ENCODE measurements around the gene LINC01488. TPM values are rescaled to one million over a fixed set of nuclear protein-coding genes. Genes with fewer than 3 reads are reported as not detected.

The LINC01488 gene
- polyA plus RNA-seq, 1 of the 3 experiments (the other 2 are of a cell fraction) = not detected

DNA sequence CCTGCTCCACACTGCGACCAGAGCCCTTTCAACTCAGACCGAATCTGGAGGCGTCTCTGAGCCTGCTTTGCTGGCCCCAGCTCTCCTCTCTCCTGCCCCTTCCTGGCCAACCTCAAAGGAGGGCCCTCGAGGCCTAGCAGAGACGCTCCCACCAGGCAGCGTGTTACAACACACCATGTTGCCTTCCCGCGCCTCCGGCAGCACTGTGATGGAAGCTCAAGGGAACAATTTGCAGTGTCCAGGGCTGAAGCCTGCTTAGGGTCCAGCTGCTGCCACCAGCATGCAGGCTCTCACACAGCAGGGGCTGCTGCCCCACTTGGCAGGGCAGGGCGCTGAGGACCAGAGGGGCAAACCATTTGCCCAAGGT, 18.4 kb downstream of the LINC01488 start (continued):
- TF ChIP-seq REST (IDR thresholded peaks at IDR 0.05; ENCODE audit: low read depth, low read length) = no peak

DNA sequence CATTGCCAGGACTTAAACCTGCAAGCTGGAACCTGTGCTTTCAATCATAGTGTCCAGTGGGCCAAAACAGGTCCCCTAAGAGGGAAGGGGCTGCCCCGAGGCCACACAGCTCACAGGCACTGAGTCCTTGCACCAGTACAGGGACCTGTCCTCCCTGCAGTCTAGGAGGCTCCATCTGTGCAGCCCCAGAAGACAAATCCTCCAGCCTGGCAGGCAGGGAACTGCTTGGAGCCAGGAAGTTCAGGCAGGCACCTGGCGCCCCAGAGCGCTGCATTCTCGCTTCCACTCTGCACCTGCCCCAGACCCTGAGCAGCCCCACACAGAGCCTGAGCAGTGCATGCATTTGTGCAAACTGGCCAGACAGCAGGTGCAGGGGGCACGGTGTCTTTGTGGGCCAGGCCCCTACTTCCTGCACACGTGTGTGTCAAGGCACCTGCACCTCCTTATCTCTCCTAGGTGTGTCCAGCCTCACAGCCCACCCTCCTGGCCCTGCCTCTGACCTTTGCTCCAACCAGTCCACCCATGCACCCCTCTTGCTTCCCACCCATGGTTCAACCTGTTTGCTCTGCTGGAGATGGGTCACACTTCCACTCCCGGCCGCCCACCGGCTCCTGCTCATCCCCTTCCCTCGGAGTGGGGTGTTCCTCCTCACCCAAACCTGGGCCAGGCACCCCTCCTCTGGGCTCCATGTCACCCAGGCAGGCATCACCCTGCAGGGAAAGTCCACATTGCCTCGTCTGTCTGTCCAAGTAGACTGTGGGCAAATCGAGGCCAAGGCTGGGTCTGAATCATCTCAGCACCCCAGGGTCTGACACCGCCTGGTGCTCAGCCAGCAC, 19.0 kb downstream of the LINC01488 start:
- TF ChIP-seq RFX5 (IDR thresholded peaks at IDR 0.05; ENCODE audit: low read length) (no peak), POLR2AphosphoS5 (IDR thresholded peaks at IDR 0.05; ENCODE audit: low read depth, low read length) (no peak), ELF1 (IDR thresholded peaks at IDR 0.05) (no peak), FOXJ3 (CRISPR knock-in tag; IDR thresholded peaks at IDR 0.05) (no peak), SIN3A (IDR thresholded peaks at IDR 0.05; ENCODE audit: borderline replicate concordance, low read depth, low read length) (no peak), CHD2 (IDR thresholded peaks at IDR 0.05; ENCODE audit: low read length, partially characterized antibody) (no peak), MXI1 (IDR thresholded peaks at IDR 0.05; ENCODE audit: low read depth, low read length) (no peak), RAD21 (IDR thresholded peaks at IDR 0.05; ENCODE audit: low read length) (no peak), TCF12 (IDR thresholded peaks at IDR 0.05) (no peak; the same call in 1 of the 2 replicates), NFIC (IDR thresholded peaks at IDR 0.05; ENCODE audit: borderline replicate concordance) (no peak), JUND (IDR thresholded peaks at IDR 0.05) (no peak)
- TF ChIP-seq, protein P1, sequence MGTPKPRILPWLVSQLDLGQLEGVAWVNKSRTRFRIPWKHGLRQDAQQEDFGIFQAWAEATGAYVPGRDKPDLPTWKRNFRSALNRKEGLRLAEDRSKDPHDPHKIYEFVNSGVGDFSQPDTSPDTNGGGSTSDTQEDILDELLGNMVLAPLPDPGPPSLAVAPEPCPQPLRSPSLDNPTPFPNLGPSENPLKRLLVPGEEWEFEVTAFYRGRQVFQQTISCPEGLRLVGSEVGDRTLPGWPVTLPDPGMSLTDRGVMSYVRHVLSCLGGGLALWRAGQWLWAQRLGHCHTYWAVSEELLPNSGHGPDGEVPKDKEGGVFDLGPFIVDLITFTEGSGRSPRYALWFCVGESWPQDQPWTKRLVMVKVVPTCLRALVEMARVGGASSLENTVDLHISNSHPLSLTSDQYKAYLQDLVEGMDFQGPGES (IDR thresholded peaks at IDR 0.05; ENCODE audit: low read depth, low read length) = no peak
- TF ChIP-seq, protein P2, sequence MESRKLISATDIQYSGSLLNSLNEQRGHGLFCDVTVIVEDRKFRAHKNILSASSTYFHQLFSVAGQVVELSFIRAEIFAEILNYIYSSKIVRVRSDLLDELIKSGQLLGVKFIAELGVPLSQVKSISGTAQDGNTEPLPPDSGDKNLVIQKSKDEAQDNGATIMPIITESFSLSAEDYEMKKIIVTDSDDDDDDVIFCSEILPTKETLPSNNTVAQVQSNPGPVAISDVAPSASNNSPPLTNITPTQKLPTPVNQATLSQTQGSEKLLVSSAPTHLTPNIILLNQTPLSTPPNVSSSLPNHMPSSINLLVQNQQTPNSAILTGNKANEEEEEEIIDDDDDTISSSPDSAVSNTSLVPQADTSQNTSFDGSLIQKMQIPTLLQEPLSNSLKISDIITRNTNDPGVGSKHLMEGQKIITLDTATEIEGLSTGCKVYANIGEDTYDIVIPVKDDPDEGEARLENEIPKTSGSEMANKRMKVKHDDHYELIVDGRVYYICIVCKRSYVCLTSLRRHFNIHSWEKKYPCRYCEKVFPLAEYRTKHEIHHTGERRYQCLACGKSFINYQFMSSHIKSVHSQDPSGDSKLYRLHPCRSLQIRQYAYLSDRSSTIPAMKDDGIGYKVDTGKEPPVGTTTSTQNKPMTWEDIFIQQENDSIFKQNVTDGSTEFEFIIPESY (IDR thresholded peaks at IDR 0.05; ENCODE audit: borderline replicate concordance, low read depth) = no peak
- ChIA-PET CTCF (interaction anchor here (1.1 kb wide), 1 partner anchor 17 kb away, joined by 3 read pairs; no protein-coding TSS in a partner anchor), POLR2A (no interaction called here)
- H3K9me3 ChIP-seq = no peaks in the 10 kb centered on the region
- no peaks in the 10 kb centered on the region for H3K36me3 ChIP-seq (replicated peaks in 1 of 2; ENCODE audit: control insufficient read depth in 1 of 2, insufficient read depth in 2 of 2, low read length in 1 of 2)
- no peak overlapping the region for H3K27ac ChIP-seq (ENCODE audit: low read depth in 2 of 2, low read length in 1 of 2)
- no peaks in the 10 kb centered on the region for H3K9me2 ChIP-seq
- H3F3A ChIP-seq (replicated peaks; ENCODE audit: insufficient read depth) = peaks cover 20% of the 10 kb centered on the region
- no peaks in the 10 kb centered on the region for H3K27me3 ChIP-seq (ENCODE audit: insufficient read depth)
- no peak overlapping the region for H3K4me3 ChIP-seq (ENCODE audit: low read depth in 2 of 2, low read length in 1 of 2)
- no peaks in the 10 kb centered on the region for H3K79me2 ChIP-seq (ENCODE audit: insufficient read depth)
- no peak overlapping the region for H3K9ac ChIP-seq
- H3K4me1 ChIP-seq (ENCODE audit: control insufficient read depth in 1 of 2, insufficient read depth in 2 of 2, low read depth in 1 of 2, low read length in 1 of 2) = peaks cover 7 to 12% of the 10 kb centered on the region in 2 experiments; a peak in 3 of 4 replicates
- DNase-seq = peak; percentile 21
- H3K4me2 ChIP-seq = no peak overlapping the region
- 86% methylated on average over 8 of the region's 13 CpGs for WGBS (ENCODE audit: low lambda C conversion rate)
- no peak overlapping the region for H2AFZ ChIP-seq (ENCODE audit: low read depth)
- H4K20me1 ChIP-seq (ENCODE audit: insufficient read depth) = no peaks in the 10 kb centered on the region
